GM19035 (cell line): ENCODE measurements around the gene MAP7D3.
"Not testable (repeated sequence)": the region's sequence is repeated elsewhere in the genome, so short reads cannot be mapped to it uniquely, and the experiment has no call there.

Experiments
- ATAC-seq: cut with Tn5 transposase; IDR thresholded peaks from one replicate; pipeline ENCODE4 v1.9.1; 2021; ENCODE audit not compliant: unreplicated experiment

The MAP7D3 gene

DNA sequence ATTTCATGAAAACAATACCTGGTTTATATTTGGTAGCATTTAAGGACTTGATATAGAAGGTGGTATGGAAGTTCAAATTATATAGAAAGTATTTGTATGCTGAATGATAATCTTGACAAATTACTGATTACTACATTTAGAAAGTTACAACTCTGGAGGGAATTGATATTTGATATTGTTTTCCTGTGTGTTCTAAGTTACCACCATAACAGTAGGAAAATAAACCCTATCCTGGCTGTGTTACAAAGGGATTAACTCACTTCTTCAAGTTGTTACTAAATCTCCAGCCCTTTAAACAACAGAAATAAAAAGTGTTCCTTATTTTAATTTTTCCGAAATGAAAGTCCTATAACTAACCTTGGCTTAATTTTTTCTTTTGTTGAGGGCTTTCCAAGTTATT is 67.3 kb downstream of the MAP7D3 start:
- no peak for ATAC-seq

DNA sequence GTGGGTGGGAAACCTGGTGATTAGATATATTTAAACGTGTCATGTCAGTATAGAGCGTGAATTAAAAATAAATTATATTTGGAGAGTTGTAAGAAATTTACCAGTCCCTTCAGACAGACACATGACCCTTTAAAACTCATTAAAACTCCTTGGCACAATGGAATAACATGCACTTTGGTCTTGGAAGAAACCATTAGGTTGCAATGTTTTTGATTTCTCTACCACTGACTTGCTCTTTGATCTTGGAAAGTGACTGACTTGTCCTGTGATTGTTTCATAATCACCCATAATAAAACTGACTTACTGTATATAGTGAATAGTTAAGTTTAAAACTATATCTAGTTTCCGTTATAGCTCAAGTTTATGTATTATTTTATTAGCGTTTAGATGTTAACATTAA is 68.0 kb downstream of the MAP7D3 start:
- ATAC-seq, result no peak

DNA sequence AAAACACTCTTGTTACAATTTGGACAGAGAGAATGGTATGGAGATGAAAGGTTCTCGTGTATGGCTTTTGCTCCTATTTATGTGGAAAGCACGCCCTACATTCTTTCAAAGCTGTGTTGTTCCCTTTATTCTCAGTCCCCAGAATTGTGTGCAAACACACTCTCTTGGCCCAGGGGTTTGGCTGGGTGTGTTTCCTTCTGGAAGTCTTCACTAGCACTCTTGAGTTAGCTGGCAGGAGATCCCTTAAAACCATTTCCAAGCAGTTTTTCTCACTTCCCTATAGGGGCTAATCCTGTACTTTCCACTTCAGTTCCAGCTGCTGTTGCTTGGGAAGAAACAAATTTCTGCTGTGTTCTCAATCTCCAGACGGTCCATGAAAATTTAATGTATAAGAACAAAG is 68.8 kb downstream of the MAP7D3 start:
- ATAC-seq, result no peak

DNA sequence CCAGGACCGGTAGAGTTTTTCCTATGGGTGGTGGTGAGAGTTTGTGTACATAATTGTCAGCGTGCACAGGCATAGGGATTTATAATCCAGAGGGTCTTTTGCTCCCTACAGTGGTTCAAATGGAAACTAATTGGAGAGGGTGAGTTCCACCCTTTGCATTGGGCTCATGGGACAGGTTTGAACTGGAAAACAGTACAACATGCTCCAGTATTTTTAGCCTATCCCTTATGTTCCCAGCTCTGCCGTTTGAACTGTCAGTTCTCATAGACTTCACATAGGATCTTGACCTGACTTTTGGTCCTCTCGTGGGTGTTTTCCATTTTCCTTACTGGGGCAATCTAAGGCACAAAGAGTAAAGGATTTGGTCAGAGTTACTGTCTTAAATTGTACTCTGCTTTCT is 72.1 kb downstream of the MAP7D3 start:
- ATAC-seq, result no peak

DNA sequence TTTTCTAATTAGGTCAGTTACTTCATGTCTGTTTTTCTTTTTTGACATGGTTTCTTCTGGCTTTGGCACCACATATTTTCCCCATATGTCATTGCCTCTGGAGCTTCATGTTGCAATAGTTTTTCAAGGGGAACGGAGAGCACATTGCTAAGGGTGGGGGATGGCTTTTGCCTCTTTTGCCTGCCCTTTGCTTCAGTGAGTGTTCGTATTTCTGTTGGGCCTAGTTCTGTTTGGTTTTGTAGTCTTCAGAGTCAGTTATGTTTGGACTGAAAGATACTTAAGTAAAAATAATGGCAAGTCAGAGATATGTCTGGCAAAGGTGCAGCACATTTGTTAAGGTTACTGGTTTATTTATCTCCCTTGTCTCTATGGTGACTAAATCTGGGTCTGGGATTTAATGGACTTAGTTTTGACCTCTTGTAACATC is 74.8 kb downstream of the MAP7D3 start:
- no peak for ATAC-seq

DNA sequence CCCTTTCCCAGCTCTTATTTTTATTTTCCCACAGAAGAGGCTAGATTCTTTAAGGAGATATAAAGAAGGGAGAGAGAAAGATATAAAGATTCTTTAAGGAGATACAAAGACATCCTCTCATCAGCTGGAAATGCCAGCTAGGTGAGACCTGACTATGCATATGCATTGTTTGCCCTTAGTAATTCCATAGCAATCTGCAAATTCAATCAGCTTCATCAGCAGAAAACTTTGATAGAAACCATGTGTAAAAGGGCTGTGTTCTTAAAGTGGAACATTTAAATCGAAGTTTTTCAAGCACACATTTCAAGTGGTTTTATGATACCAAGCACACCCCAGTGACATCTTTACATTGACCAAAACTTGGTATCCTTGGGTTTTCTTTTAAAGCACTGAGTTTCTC is 79.8 kb downstream of the MAP7D3 start:
- ATAC-seq, result no peak

DNA sequence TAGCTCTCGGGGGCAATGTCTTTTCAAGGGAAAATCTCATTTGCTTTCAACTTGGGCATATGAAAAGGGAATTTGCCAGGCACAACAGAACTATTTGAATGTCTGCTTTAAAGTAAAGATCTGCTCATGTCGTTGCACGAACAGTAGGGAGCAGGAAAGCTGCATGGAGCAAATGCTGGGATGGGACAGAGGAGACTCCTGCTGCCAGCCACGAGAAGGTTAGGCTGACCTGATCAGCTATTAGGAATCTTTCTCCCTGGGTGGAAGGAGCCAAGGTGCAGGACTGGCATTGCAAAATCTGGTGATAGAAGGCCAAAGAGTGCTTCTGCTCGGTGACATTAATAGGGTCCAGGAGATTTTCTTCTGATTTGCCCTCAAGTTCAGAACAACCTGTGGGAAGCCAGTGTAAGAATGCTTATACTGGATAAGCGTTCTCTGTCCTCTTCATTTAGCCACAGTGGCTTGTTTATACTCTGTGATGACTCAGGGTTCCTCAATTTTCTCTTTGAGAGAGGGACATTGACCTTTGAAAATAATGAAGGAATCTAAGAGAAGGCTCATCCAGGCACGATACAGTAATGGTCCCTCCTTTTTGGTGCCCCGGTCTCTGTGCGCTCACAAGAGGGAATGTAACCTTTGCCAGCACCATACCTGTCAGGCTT is 80.9 kb downstream of the MAP7D3 start:
- no peak for ATAC-seq

DNA sequence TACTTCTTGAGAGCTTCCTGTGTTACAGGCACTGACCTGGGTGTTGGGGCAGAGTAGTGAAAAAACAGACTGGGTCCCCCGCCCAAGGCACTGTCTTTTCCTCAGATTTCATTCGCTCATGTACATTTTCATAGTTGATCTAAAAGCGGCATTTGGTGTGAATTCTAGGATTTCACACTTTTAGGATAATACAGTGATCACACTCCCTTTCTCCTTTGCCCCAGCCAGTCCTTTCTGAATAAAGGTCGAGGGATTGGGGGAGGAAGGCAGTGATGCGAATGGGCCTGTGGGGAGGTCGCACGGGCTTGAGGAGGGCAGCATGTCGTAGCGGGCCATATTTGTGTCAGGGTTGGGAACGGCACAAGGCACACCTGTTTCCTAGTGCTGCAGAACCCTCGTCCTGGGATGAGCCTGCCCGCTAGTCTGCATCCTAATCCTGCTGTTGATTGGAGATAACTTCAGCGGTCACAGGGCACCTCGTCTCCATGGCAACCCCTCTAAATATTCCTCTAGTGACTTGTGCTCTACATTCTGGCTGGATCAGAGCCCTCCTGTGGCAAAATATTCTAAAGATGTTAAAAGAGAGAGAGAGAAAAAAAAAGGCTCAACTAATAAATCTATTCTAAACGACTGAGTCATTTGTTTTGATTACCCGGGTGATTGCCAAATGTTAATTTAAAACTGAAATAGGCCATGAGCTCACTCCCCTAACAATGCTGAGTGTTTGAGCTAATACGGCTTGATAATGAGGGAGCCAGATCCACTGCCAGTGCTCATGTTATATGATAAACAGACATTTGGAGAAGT is 82.1 kb downstream of the MAP7D3 start:
- no peak for ATAC-seq

DNA sequence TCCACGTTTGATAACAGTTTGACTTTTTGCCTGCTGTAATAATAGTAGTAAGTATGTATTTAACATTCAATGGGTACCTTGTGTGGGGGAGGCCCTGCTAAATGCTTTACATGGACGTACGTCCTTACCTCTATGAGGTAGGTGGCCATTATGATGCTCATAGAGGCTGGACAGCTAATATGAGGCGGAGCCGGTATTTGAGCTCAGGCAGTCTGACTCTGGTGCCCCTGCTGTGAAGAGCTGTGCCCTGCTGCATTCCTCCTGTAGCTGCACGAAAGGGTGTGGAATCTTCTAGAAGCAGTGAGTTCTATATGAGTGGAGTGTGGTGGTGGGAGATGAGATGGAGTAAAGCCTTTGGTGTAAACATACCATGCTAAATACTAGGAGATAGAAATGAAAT is 83.2 kb downstream of the MAP7D3 start:
- ATAC-seq, result not testable (repeated sequence)

DNA sequence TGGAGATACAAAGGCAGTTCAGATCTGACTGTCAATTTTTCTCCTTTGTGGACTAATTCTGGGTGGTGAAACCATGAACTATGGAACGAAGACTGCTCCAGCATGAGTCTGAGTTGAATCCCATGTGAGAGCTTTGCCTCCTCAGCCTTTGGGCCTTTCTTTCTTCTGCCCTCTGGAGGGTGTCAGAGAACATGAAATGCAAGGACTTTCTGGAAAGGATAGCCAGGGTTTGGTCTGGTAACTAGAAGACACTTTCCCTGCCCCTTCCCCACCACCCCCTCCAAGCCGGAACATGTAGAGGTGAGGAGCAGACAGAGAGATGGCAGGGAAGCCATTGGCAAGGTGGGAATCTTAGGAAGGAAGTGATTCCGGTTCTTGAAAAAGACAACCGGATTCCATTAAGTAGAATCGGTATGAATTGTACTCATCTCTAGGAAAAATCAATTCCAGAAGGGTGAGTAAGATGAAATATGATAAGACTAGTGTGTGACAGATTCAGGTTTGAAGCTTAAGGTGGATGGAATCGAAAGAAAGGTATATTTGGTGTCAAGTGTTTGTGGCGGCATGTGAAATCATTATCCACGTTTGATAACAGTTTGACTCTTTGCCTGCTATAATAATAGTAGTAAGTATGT is 84.9 kb downstream of the MAP7D3 start:
- ATAC-seq, result no peak

DNA sequence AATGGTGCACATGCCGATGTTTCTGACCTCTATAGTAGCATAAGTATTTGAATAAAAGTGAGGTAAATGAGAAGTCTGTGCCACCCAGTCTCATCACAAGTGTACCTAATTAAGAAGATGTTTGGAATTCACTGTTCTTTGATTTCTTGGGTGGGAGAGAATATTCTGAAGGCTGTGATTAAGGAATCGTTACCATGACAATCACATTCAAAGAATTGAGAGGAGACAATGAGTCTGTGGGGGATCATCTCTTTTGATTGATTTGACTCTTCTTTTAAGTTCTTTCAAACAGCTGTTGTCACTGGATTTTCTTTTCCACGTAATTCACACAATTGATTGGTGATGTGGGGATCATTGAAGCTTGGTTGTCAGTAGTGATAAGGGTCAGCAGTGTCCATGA is 85.8 kb downstream of the MAP7D3 start:
- no peak for ATAC-seq

DNA sequence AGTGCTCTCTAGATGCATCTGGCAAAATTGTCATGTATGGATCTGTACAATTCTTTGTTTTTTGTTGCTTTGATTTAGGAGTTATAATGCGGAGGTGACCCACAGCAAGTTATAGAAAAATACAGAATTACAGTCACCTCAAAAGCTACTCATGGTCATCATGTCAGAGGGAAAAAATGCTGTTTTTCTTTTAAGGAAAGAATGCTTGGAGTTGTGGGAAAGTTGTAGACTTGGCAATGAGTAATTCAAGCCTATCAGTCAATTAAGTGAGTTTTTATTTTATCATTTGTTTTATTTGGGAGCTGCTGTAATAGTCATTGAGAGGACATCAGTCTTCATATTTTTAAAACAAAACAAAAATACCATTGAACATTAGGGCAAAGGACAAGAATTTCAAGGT is 87.5 kb downstream of the MAP7D3 start:
- no peak for ATAC-seq
